Omental fat pad (tissue), 4 donors: ENCODE results near the gene PREP. TPM values are rescaled to one million over a fixed set of nuclear protein-coding genes. Genes with fewer than 3 reads are reported as not detected.

Experiments
- ATAC-seq: fragments of 150-250 bp; one replicate; pipeline ENCODE4 v1.9.1; 2016; ENCODE audit warnings: mild to moderate bottlenecking, moderate library complexity; ENCODE audit not compliant: low FRiP score
- DNase-seq: peaks from one replicate; pipeline ENCODE4 v3.0.0-alpha.2; 2019; ENCODE audit warnings: low spot score
- total RNA-seq, 4 donors: library from RNA; depleted of rRNA; stranded (reverse); fragments of >200 nt; gene quantifications; one replicate each; pipeline ENCODE4 v1.1.0, GENCODE V29; 2016
- TF ChIP-seq, protein P1 (sequence below), 3 donors: fragments of 450-650 bp; IDR thresholded peaks; one replicate each; pipeline ENCODE4 v1.5.1; 2016 to 2017; ENCODE audit warnings: antibody characterized with exemption in 3 of 3, mild to moderate bottlenecking in 3 of 3, moderate library complexity in 2 of 3

PREP gene
- total RNA-seq, 4 donors from 2014 or later = 18.1 to 29.9 (median 23.6) TPM

DNA sequence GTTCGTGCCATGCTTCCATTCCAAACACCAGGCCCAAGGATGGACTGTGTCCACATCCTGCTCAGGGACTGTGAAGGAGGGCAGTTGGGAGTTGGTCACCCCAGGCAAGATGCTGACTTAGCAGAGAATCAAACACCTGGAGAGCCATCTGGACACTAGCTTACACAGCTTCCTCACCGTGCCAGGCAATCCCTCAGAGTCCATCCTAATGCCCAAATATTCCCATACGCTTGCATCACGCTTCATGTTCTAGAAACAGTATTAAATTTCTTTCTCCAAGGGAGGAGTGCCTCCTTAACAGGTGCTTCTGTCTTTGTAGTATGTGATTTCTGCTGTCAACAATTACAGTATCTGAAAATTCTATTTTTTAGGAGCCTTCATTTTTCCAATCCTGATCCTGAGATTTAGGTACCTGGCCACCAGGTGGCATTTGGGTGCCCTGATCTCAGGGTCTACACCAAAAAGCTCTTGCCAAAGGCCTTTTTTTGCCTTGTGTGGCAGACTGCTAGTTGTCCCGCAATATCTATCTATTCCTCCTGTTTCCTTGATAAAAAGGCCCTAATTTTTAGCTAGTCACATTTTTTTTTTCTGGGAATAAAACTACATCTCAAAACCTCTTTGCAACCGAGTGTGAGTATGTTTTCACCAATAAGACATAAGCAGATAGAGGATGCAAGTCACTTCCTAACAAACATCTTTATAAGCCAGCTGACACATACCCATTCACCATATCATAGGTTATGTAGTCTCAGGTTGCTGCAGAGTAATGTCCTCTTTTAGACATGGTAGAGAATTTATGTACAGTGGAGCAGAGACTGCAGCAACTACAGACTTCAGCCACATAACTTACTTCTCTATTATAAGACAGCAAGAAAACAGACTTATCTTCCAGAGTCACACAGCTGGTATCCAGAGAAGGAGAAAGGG is 85.0 kb downstream of the PREP start:
- ATAC-seq (no peak), DNase-seq (no peak)
- TF ChIP-seq, protein P1, sequence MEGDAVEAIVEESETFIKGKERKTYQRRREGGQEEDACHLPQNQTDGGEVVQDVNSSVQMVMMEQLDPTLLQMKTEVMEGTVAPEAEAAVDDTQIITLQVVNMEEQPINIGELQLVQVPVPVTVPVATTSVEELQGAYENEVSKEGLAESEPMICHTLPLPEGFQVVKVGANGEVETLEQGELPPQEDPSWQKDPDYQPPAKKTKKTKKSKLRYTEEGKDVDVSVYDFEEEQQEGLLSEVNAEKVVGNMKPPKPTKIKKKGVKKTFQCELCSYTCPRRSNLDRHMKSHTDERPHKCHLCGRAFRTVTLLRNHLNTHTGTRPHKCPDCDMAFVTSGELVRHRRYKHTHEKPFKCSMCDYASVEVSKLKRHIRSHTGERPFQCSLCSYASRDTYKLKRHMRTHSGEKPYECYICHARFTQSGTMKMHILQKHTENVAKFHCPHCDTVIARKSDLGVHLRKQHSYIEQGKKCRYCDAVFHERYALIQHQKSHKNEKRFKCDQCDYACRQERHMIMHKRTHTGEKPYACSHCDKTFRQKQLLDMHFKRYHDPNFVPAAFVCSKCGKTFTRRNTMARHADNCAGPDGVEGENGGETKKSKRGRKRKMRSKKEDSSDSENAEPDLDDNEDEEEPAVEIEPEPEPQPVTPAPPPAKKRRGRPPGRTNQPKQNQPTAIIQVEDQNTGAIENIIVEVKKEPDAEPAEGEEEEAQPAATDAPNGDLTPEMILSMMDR (IDR thresholded peaks at IDR 0.05) = no peak

DNA sequence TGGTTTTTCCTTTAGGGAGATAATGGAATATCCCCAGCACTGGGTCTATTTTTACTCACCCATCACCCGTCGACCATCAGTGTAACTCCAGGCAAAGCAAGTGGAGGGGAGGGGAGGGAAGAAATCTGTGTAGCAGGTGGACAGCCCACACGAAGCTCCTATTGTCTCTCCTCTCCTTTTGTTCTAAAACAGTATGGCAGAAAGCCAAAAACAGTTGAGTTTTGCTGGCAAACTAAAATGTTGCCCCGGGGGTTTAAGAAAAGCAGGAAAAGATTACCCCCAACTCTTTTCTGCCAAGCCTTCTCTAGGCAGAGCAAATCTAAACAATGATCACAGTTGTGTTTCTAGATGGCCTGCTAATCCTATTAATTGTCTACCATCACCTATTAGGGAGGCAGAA is 89.7 kb downstream of the PREP start:
- DNase-seq (no peak), ATAC-seq (no peak)
- TF ChIP-seq, protein P1 (IDR thresholded peaks at IDR 0.05) = no peak

DNA sequence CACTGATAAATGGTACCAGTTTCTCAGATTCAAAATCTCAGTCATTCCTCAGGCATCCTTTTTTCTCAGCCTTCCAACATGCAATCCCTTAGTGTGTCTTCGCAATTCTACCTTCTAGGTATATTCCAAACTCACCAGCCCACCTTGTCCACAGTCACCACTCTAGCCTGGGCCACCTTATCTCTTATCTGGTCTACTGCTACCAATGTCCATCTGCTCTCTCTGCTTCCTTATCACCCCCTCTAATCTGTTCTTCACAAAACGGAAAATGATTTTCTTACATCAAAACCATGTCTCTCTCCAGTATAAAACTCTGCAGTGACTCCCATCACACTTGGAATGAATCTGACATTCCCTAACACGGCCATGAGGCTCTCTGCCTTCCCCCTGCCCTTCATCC is 91.9 kb downstream of the PREP start:
- ATAC-seq = no peak
- TF ChIP-seq, protein P1 (IDR thresholded peaks at IDR 0.05) = no peak
- DNase-seq = no peak

DNA sequence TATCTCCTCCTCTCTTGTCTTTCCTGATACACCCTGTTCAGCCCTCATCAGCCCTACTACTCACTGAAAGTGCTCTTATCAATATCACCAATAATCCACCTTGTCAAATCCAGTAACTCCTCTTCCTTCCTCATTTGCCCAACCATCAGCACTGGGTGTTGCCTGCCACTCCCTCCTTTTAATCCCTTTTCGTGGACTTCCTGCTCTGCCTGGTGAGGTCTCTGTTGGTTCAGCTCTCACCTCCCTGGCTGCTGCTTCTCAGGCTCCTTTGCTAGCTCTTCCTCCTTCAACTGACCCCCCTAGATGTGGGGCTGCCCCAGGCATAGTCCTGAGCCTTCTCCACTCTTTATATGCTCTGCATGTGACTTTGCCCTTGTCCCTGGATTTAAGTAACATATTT is 92.5 kb downstream of the PREP start:
- no peak for ATAC-seq
- TF ChIP-seq, protein P1 (IDR thresholded peaks at IDR 0.05) = no peak
- DNase-seq = no peak

DNA sequence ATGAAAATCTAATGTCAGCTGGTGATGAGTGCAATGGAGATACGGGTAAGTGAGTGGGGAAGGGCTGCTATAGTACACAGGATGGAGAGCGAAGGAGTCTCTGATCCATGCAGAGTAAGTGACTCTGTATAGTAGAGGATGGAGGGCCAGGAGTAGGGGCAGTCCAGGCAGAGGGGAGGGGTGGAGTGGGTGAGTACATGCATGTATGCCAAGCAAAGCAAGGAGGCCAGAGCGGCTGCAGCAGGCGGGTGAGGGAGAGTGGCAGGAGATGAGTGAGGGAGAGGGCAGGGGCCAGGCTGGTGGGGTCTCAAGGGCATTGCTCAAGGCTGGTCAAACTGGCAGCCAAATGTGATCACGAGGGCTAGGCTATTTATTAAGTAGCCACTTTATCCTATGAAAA is 94.0 kb downstream of the PREP start:
- ATAC-seq (no peak), DNase-seq (no peak)
- TF ChIP-seq, protein P1 (IDR thresholded peaks at IDR 0.05) = no peak

- TF ChIP-seq, protein P1 (IDR thresholded peaks at IDR 0.05) = no peak
- DNase-seq (no peak), ATAC-seq (no peak)
Observed at GRCh38 chr6:105305521-105305920, 97.4 kb downstream of the PREP start.

GRCh38 chr6:105304825-105305224 is 98.1 kb downstream of the PREP start:
- no peak for ATAC-seq
- TF ChIP-seq, protein P1 (IDR thresholded peaks at IDR 0.05) = no peak
- no peak for DNase-seq
